HL-60 (cell line): ENCODE results near the gene DPP6.
"Not testable (repeated sequence)": the region's sequence is repeated elsewhere in the genome, so short reads cannot be mapped to it uniquely, and the experiment has no call there.

Experiments
- CTCF ChIP-seq: IDR thresholded peaks from one replicate; pipeline ENCODE4 v1.5.1; 2011; ENCODE audit warnings: low read length, control low read depth, inconsistent platforms; ENCODE audit not compliant: insufficient read depth
- POLR2AphosphoS5 ChIP-seq: IDR thresholded peaks from 2 replicates; pipeline ENCODE4 v1.6.1; 2012; ENCODE audit warnings: low read depth
- REST ChIP-seq: IDR thresholded peaks from 2 replicates; pipeline ENCODE4 v1.6.1; 2012; ENCODE audit warnings: low read depth; ENCODE audit not compliant: insufficient replicate concordance
- SPI1 ChIP-seq: IDR thresholded peaks from 2 replicates; pipeline ENCODE4 v1.6.1; 2012; ENCODE audit warnings: low read depth, mild to moderate bottlenecking, borderline replicate concordance

- not testable (repeated sequence) for TF ChIP-seq CTCF, POLR2AphosphoS5, REST, SPI1
Measured at GRCh38 chr7:154934353-154934952, 882.3 kb downstream of the DPP6 start.
